ENCODE results near the gene ZCCHC14.

The ZCCHC14 gene

GRCh38 chr16:87369796-87370719, 122.8 kb downstream of the ZCCHC14 start:
- Histone ChIP-seq H3K9me3 (ENCODE audit: insufficient read depth, low read length) (no peaks in the 10 kb centered on the region), H3K4me2 (ENCODE audit: low read depth, low read length, poor library complexity, severe bottlenecking) (no peak overlapping the region), H3K36me3 (ENCODE audit: low read length) (no peaks in the 10 kb centered on the region), H3K27me3 (ENCODE audit: low read length) (no peaks in the 10 kb centered on the region), H3K4me3 (ENCODE audit: insufficient read depth, low read length, poor library complexity, severe bottlenecking) (no peak overlapping the region), H4K20me1 (ENCODE audit: low read depth, low read length) (peaks cover 3% of the 10 kb centered on the region; the same call in 1 of the 2 replicates), H3K27ac (ENCODE audit: low read depth, low read length) (no peak overlapping the region), H3K79me2 (ENCODE audit: insufficient read depth, low read length) (peaks cover 66% of the 10 kb centered on the region), H3K9ac (ENCODE audit: low read length) (no peak overlapping the region), H2AFZ (ENCODE audit: low read depth, low read length, severe bottlenecking) (no peak overlapping the region), H3F3A (ENCODE audit: insufficient read depth) (no peaks in the 10 kb centered on the region), H3K9me2 (replicated peaks; ENCODE audit: insufficient read depth, low read length) (no peaks in the 10 kb centered on the region)
- TF ChIP-seq CTCF (IDR thresholded peaks at IDR 0.05; ENCODE audit: insufficient read depth, low read length, poor library complexity, severe bottlenecking) (no peak), EZH2phosphoT487 (conservative IDR thresholded peaks at IDR 0.05; ENCODE audit: low read length) (no peak)

- no peak overlapping the region for H3K27ac ChIP-seq (ENCODE audit: low read depth, low read length)
- H3K79me2 ChIP-seq (ENCODE audit: insufficient read depth, low read length) = peaks cover 66% of the 10 kb centered on the region
- TF ChIP-seq CTCF (IDR thresholded peaks at IDR 0.05; ENCODE audit: insufficient read depth, low read length, poor library complexity, severe bottlenecking) (no peak), EZH2phosphoT487 (conservative IDR thresholded peaks at IDR 0.05; ENCODE audit: low read length) (no peak)
- H2AFZ ChIP-seq (ENCODE audit: low read depth, low read length, severe bottlenecking) = no peak overlapping the region
- H3K9me3 ChIP-seq (ENCODE audit: insufficient read depth, low read length) = no peaks in the 10 kb centered on the region
- no peaks in the 10 kb centered on the region for H3K27me3 ChIP-seq (ENCODE audit: low read length)
- no peaks in the 10 kb centered on the region for H3K36me3 ChIP-seq (ENCODE audit: low read length)
- H4K20me1 ChIP-seq (ENCODE audit: low read depth, low read length) = peaks cover 3% of the 10 kb centered on the region; the same call in 1 of the 2 replicates
- no peaks in the 10 kb centered on the region for H3K9me2 ChIP-seq (replicated peaks; ENCODE audit: insufficient read depth, low read length)
- no peak overlapping the region for H3K4me3 ChIP-seq (ENCODE audit: insufficient read depth, low read length, poor library complexity, severe bottlenecking)
- no peaks in the 10 kb centered on the region for H3F3A ChIP-seq (ENCODE audit: insufficient read depth)
- H3K4me2 ChIP-seq (ENCODE audit: low read depth, low read length, poor library complexity, severe bottlenecking) = no peak overlapping the region
- no peak overlapping the region for H3K9ac ChIP-seq (ENCODE audit: low read length)
Observed at GRCh38 chr16:87369117-87369765, 123.6 kb downstream of the ZCCHC14 start.

GRCh38 chr16:87368029-87368770, 124.6 kb downstream of the ZCCHC14 start:
- Histone ChIP-seq H3K9me3 (ENCODE audit: insufficient read depth, low read length) (no peaks in the 10 kb centered on the region), H3F3A (ENCODE audit: insufficient read depth) (no peaks in the 10 kb centered on the region), H3K27ac (ENCODE audit: low read depth, low read length) (no peak overlapping the region), H2AFZ (ENCODE audit: low read depth, low read length, severe bottlenecking) (no peak overlapping the region), H3K9me2 (replicated peaks; ENCODE audit: insufficient read depth, low read length) (no peaks in the 10 kb centered on the region), H3K36me3 (ENCODE audit: low read length) (no peaks in the 10 kb centered on the region), H3K27me3 (ENCODE audit: low read length) (no peaks in the 10 kb centered on the region), H3K79me2 (ENCODE audit: insufficient read depth, low read length) (peaks cover 58% of the 10 kb centered on the region), H4K20me1 (ENCODE audit: low read depth, low read length) (peaks cover 3% of the 10 kb centered on the region; the same call in 1 of the 2 replicates), H3K4me3 (ENCODE audit: insufficient read depth, low read length, poor library complexity, severe bottlenecking) (no peak overlapping the region), H3K9ac (ENCODE audit: low read length) (no peak overlapping the region), H3K4me2 (ENCODE audit: low read depth, low read length, poor library complexity, severe bottlenecking) (no peak overlapping the region)
- TF ChIP-seq EZH2phosphoT487 (conservative IDR thresholded peaks at IDR 0.05; ENCODE audit: low read length) (no peak), CTCF (IDR thresholded peaks at IDR 0.05; ENCODE audit: insufficient read depth, low read length, poor library complexity, severe bottlenecking) (no peak)
